ENCODE measurements around the gene TXNDC16. TPM values are rescaled to one million over a fixed set of nuclear protein-coding genes. Genes with fewer than 3 reads are reported as not detected.

Gene TXNDC16
- polyA plus RNA-seq, 2 of the 4 experiments (the other 2 are of a cell fraction): 1.4 to 3.0 TPM

DNA sequence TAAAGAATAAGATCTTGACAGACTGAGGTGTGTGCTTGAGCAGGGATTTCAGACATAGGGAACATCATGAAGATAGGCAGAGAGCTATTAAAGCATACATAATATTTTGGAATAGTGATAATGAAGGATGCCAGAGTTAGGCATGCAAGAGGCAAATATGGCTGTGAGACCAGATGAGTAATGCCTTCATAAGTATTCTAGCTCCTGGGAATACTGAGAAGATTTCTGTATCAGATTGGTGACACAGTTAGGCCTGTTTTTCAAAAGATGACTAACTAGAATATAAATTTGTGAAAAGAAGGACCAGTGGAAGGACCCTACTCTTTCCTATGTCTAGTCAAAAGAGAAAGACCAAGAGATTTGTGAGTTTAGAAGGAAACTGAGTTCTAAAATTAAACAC is 108.8 kb downstream of the TXNDC16 start (continued):
- TF ChIP-seq REST (IDR thresholded peaks at IDR 0.05): no peak
- TF ChIP-seq, protein P1, sequence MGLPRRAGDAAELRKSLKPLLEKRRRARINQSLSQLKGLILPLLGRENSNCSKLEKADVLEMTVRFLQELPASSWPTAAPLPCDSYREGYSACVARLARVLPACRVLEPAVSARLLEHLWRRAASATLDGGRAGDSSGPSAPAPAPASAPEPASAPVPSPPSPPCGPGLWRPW (IDR thresholded peaks at IDR 0.05): no peak
- no peak for TF ChIP-seq RFX5 (IDR thresholded peaks at IDR 0.05)
- no peak for TF ChIP-seq FOXS1 (CRISPR knock-in tag; IDR thresholded peaks at IDR 0.05)

DNA sequence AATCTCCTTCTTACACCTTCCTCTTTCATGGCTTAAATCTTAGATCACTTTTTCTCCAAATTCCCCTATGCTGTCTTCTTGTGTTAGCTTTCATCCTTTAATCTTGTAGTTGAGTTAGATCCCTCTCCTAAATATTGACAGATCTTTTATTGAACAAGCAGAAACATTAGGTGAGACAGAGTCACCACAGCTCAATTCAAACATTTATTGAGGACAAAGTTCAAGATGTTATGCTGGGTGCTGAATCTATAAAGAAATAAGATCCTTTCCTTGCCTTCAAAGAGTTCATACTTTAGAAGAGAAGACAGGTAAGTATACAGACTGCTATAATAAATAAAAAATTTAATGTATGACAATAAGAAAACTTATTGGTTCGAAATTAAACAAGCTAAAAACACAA is 109.7 kb downstream of the TXNDC16 start:
- POLR2A ChIA-PET: no interaction called here

GRCh38 chr14:52442166-52442565 is 110.1 kb downstream of the TXNDC16 start:
- WGBS (ENCODE audit: missing lambda C conversion rate): 65% methylated on average over 4 of the region's 4 CpGs
- FAIRE-seq: no peak
- H3K9me3 ChIP-seq: no peaks in the 10 kb centered on the region
- no peaks in the 10 kb centered on the region for H3K4me1 ChIP-seq
- H3K27ac ChIP-seq: no peak overlapping the region
- H3K4me2 ChIP-seq: no peak overlapping the region
- ATAC-seq: no peak
- no peak for TF ChIP-seq CHD2 (IDR thresholded peaks at IDR 0.05; ENCODE audit: low read length, partially characterized antibody)
- TF ChIP-seq, protein P1 (IDR thresholded peaks at IDR 0.05): no peak
- TF ChIP-seq CHD4 (IDR thresholded peaks at IDR 0.05; ENCODE audit: borderline replicate concordance): no peak
- TF ChIP-seq REST (IDR thresholded peaks at IDR 0.05): no peak
- no peak for TF ChIP-seq TP53 (CRISPR knock-in tag; IDR thresholded peaks at IDR 0.05)
- no peak for TF ChIP-seq BHLHE40 (IDR thresholded peaks at IDR 0.05; ENCODE audit: low read depth, low read length)
- no peak for TF ChIP-seq HOXB13 (CRISPR knock-in tag; IDR thresholded peaks at IDR 0.05; ENCODE audit: low read depth)
- TF ChIP-seq CEBPB (IDR thresholded peaks at IDR 0.05): no peak
- ChIA-PET POLR2A (no interaction called here), CTCF (interaction anchor here (1.4 kb wide), 1 partner anchor 26 kb away, joined by 3 read pairs; no protein-coding TSS in a partner anchor)
- DNase-seq (ENCODE audit: low read depth in 1 of 2, low spot score in 1 of 2): no peak
- H3K4me3 ChIP-seq: no peak overlapping the region

More for the DNA sequence above, 109.7 kb downstream of the TXNDC16 start:
- H3K9me3 ChIP-seq: no peaks in the 10 kb centered on the region
- H3K4me3 ChIP-seq: no peak overlapping the region
- H3K27ac ChIP-seq: no peak overlapping the region
- no peak overlapping the region for H3K4me2 ChIP-seq
- 39% methylated on average over 1 of the region's 1 CpG for WGBS (ENCODE audit: missing lambda C conversion rate)
- no peak for DNase-seq (ENCODE audit: low read depth in 1 of 2, low spot score in 1 of 2)
- no peaks in the 10 kb centered on the region for H3K4me1 ChIP-seq
- CTCF ChIA-PET: interaction anchor here (1.4 kb wide), 1 partner anchor 25 kb away, joined by 3 read pairs; no protein-coding TSS in a partner anchor
- no peak for FAIRE-seq
- TF ChIP-seq GATA3 (IDR thresholded peaks at IDR 0.05; ENCODE audit: borderline replicate concordance): no peak
- TF ChIP-seq HDAC2 (IDR thresholded peaks at IDR 0.05): no peak
- TF ChIP-seq EP300 (IDR thresholded peaks at IDR 0.05): no peak
- no peak for TF ChIP-seq RCOR1 (IDR thresholded peaks at IDR 0.05; ENCODE audit: low read depth, low read length)
- no peak for TF ChIP-seq CHD4 (IDR thresholded peaks at IDR 0.05; ENCODE audit: borderline replicate concordance)
- no peak for TF ChIP-seq JUN (IDR thresholded peaks at IDR 0.05)
- TF ChIP-seq HOXA7 (CRISPR knock-in tag; IDR thresholded peaks at IDR 0.05): no peak
- TF ChIP-seq MAZ (IDR thresholded peaks at IDR 0.05; ENCODE audit: borderline replicate concordance, low read depth, low read length): no peak
- TF ChIP-seq, protein P2, sequence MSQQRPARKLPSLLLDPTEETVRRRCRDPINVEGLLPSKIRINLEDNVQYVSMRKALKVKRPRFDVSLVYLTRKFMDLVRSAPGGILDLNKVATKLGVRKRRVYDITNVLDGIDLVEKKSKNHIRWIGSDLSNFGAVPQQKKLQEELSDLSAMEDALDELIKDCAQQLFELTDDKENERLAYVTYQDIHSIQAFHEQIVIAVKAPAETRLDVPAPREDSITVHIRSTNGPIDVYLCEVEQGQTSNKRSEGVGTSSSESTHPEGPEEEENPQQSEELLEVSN (IDR thresholded peaks at IDR 0.05; ENCODE audit: borderline replicate concordance, low read depth): no peak
- TF ChIP-seq NPAS2 (CRISPR knock-in tag; IDR thresholded peaks at IDR 0.05; ENCODE audit: borderline replicate concordance): no peak
- no peak for ATAC-seq

Data from A549 (cell line).